Liver (tissue), 9 donors: Measurements from ENCODE around the gene FAM118A. TPM values are rescaled to one million over a fixed set of nuclear protein-coding genes. Genes with fewer than 3 reads are reported as not detected.

ENCODE experiments used
- DNase-seq: peaks from one replicate; pipeline ENCODE4 v3.0.0-alpha.2; 2017; ENCODE audit warnings: low spot score
- H3K27ac ChIP-seq, 2 donors: one replicate each; pipeline ENCODE4 v1.7.0; 2013; ENCODE audit warnings: inconsistent platforms in 2 of 2, low read length in 2 of 2, control low read depth in 1 of 2, low read depth in 1 of 2, mild to moderate bottlenecking in 1 of 2
- H3K27me3 ChIP-seq, 4 donors: one replicate each; pipeline versions ENCODE4 v1.6.1 to v1.7.0; 2013; ENCODE audit warnings: low read length in 3 of 4, inconsistent platforms in 1 of 4, mild to moderate bottlenecking in 1 of 4, moderate library complexity in 1 of 4; ENCODE audit not compliant: control insufficient read depth in 4 of 4, insufficient read depth in 4 of 4
- H3K36me3 ChIP-seq, 4 donors: one replicate each; pipeline versions ENCODE4 v1.6.1 to v1.7.0; 2013; ENCODE audit warnings: low read length in 3 of 4, mild to moderate bottlenecking in 3 of 4, low read depth in 1 of 4, moderate library complexity in 1 of 4; ENCODE audit not compliant: control insufficient read depth in 4 of 4, insufficient read depth in 3 of 4
- H3K4me1 ChIP-seq, 4 donors: one replicate each; pipeline versions ENCODE4 v1.6.1 to v1.7.0; 2013; ENCODE audit warnings: low read length in 3 of 4, mild to moderate bottlenecking in 3 of 4, moderate library complexity in 1 of 4; ENCODE audit not compliant: control insufficient read depth in 4 of 4, insufficient read depth in 4 of 4
- H3K4me3 ChIP-seq, 3 donors: one replicate each; pipeline versions ENCODE4 v1.6.1 to v1.7.0; 2013; ENCODE audit warnings: low read length in 3 of 3, control low read depth in 1 of 3, low read depth in 1 of 3, mild to moderate bottlenecking in 1 of 3
- H3K9ac ChIP-seq, 2 donors: one replicate each; pipeline ENCODE4 v1.7.0; 2013; ENCODE audit warnings: low read length in 2 of 2, mild to moderate bottlenecking in 2 of 2, moderate library complexity in 2 of 2, control low read depth in 1 of 2, low read depth in 1 of 2
- H3K9me3 ChIP-seq, 4 donors: one replicate each; pipeline versions ENCODE4 v1.6.1 to v1.7.0; 2013; ENCODE audit warnings: low read length in 3 of 4; ENCODE audit not compliant: control insufficient read depth in 4 of 4
- ATF3 ChIP-seq: IDR thresholded peaks from 2 replicates; pipeline ENCODE4 v1.6.1; 2016; ENCODE audit warnings: antibody characterized with exemption
- CTCF ChIP-seq: fragments of 150-350 bp; IDR thresholded peaks from 2 replicates; pipeline ENCODE4 v1.5.1; 2017; ENCODE audit warnings: improper control_type of control experiment, low read depth, low read length; ENCODE audit not compliant: missing input control
- EGR1 ChIP-seq, 2 donors: IDR thresholded peaks; 2 replicates each; pipeline ENCODE4 v1.6.1; 2016 to 2018; ENCODE audit warnings: antibody characterized with exemption in 2 of 2, low read depth in 2 of 2
- FOXA1 ChIP-seq: IDR thresholded peaks from 2 replicates; pipeline ENCODE4 v1.6.1; 2016; ENCODE audit warnings: antibody characterized with exemption
- FOXA2 ChIP-seq: IDR thresholded peaks from 2 replicates; pipeline ENCODE4 v1.6.1; 2016; ENCODE audit warnings: antibody characterized with exemption
- GABPA ChIP-seq, 2 donors: IDR thresholded peaks in 1 of 2; conservative IDR thresholded peaks in 1 of 2; 2 replicates each; pipeline ENCODE4 v1.6.1; 2016; ENCODE audit warnings: antibody characterized with exemption in 2 of 2, mild to moderate bottlenecking in 1 of 2, moderate library complexity in 1 of 2
- HNF4A ChIP-seq, 2 donors: conservative IDR thresholded peaks; 2 replicates each; pipeline ENCODE4 v1.6.1; 2016; ENCODE audit warnings: antibody characterized with exemption in 2 of 2, mild to moderate bottlenecking in 2 of 2
- HNF4G ChIP-seq: IDR thresholded peaks from 2 replicates; pipeline ENCODE4 v1.6.1; 2016; ENCODE audit warnings: antibody characterized with exemption
- JUND ChIP-seq, 2 donors: IDR thresholded peaks; 2 replicates each; pipeline ENCODE4 v1.6.1; 2016; ENCODE audit warnings: antibody characterized with exemption in 2 of 2
- NR2F2 ChIP-seq: IDR thresholded peaks from 2 replicates; pipeline ENCODE4 v1.6.1; 2016; ENCODE audit warnings: antibody characterized with exemption
- RAD21 ChIP-seq, 2 donors: IDR thresholded peaks; 2 replicates each; pipeline ENCODE4 v1.6.1; 2016; ENCODE audit warnings: antibody characterized with exemption in 2 of 2, mild to moderate bottlenecking in 2 of 2
- REST ChIP-seq: IDR thresholded peaks from 2 replicates; pipeline ENCODE4 v1.6.1; 2016; ENCODE audit warnings: antibody characterized with exemption, mild to moderate bottlenecking
- RXRA ChIP-seq, 2 donors: IDR thresholded peaks; 2 replicates each; pipeline ENCODE4 v1.6.1; 2017 to 2018; ENCODE audit warnings: antibody characterized with exemption in 2 of 2, mild to moderate bottlenecking in 1 of 2
- SP1 ChIP-seq: IDR thresholded peaks from 2 replicates; pipeline ENCODE4 v1.6.1; 2018; ENCODE audit warnings: antibody characterized with exemption, mild to moderate bottlenecking
- TAF1 ChIP-seq: conservative IDR thresholded peaks from 2 replicates; pipeline ENCODE4 v1.6.1; 2016; ENCODE audit warnings: antibody characterized with exemption, mild to moderate bottlenecking
- YY1 ChIP-seq: IDR thresholded peaks from 2 replicates; pipeline ENCODE4 v1.6.1; 2016; ENCODE audit warnings: antibody characterized with exemption, mild to moderate bottlenecking
- ZBTB33 ChIP-seq: IDR thresholded peaks from 2 replicates; pipeline ENCODE4 v1.6.1; 2016; ENCODE audit warnings: antibody characterized with exemption
- WGBS: extraction: QIAGEN DNeasy Blood & Tissue Kit; methylation state at CpG from one replicate; pipeline ENCODE4 v1.1.7; 2013; 5-methylcytosine and 5-hydroxymethylcytosine counted together
- polyA plus RNA-seq, 2 donors: library from polyadenylated mRNA; stranded (reverse) in 1 of 2; unstranded in 1 of 2; fragments of 200-250 nt in 1 of 2; fragments of >200 nt in 1 of 2; fragmentation: Nextera tagmentation in 1 of 2; extraction: Ambion mirVana in 1 of 2; gene quantifications; one replicate each; pipeline versions ENCODE4 v1.2.1 to v1.2.3, GENCODE V29; 2013 to 2015
- total RNA-seq, 2 donors: library from RNA; depleted of rRNA; stranded (reverse); fragments of >200 nt; gene quantifications; one replicate each; pipeline ENCODE4 v1.2.3, GENCODE V29; 2014
- TF ChIP-seq, protein P1 (sequence below): IDR thresholded peaks from 2 replicates; pipeline ENCODE4 v1.6.1; 2016; ENCODE audit warnings: antibody characterized with exemption
- donor health status: healthy.
- donor health status: healthy.
- donor health status: healthy.
- donor health status: healthy.
- donor health status: healthy.

The FAM118A gene
- total and polyA plus RNA-seq, 4 donors = 4.7 to 36.0 (median 5.6) TPM

DNA sequence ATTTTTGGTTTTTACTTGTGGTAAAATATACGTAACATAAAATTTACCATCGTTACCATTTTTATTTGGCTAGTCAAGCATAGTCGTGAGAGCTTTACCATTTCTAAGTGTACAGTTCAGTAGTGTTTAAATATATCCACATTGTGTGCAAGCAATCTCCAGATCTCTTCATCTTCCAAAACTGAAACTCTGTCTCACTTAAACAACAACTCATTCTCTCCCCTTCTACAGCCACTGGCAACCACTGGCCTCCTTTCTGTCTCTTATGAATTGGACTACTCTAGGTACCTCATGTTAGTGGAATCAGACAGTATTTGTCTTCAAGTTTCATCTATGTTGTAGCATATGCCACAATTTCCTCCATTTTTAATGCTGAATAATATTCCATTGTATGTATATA lies 66.3 kb downstream of the FAM118A start:
- H3K9ac ChIP-seq = no peak overlapping the region
- WGBS = 93% methylated on average over 3 of the region's 3 CpGs
- no peaks in the 10 kb centered on the region for H3K36me3 ChIP-seq
- no peak overlapping the region for H3K27ac ChIP-seq
- H3K4me3 ChIP-seq = no peak overlapping the region
- H3K9me3 ChIP-seq = no peaks in the 10 kb centered on the region
- no peak for DNase-seq
- H3K27me3 ChIP-seq = no peaks in the 10 kb centered on the region
- H3K4me1 ChIP-seq = no peaks in the 10 kb centered on the region
- no peak for TF ChIP-seq YY1
- no peak for TF ChIP-seq JUND (IDR thresholded peaks at IDR 0.05)
- TF ChIP-seq CTCF = no peak
- TF ChIP-seq HNF4G = no peak
- TF ChIP-seq EGR1 (IDR thresholded peaks at IDR 0.05; ENCODE audit: low read depth in 2 of 2) = no peak
- TF ChIP-seq, protein P1, sequence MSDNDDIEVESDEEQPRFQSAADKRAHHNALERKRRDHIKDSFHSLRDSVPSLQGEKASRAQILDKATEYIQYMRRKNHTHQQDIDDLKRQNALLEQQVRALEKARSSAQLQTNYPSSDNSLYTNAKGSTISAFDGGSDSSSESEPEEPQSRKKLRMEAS = no peak
- TF ChIP-seq GABPA (IDR thresholded peaks at IDR 0.05 in 1 of 2, conservative IDR thresholded peaks at IDR 0.05 in 1 of 2) = no peak
- TF ChIP-seq HNF4A (conservative IDR thresholded peaks at IDR 0.05) = no peak
- TF ChIP-seq RXRA (IDR thresholded peaks at IDR 0.05) = no peak
- no peak for TF ChIP-seq FOXA1
- no peak for TF ChIP-seq SP1
- TF ChIP-seq ATF3 = no peak
- no peak for TF ChIP-seq NR2F2
- TF ChIP-seq ZBTB33 = no peak
- no peak for TF ChIP-seq FOXA2
- TF ChIP-seq RAD21 (IDR thresholded peaks at IDR 0.05) = no peak
- no peak for TF ChIP-seq TAF1

GRCh38 chr22:45376703-45377102 lies 67.0 kb downstream of the FAM118A start:
- WGBS = 68% methylated on average over 1 of the region's 1 CpG
- TF ChIP-seq RXRA (IDR thresholded peaks at IDR 0.05) (no peak), FOXA2 (no peak), YY1 (no peak), FOXA1 (no peak), ATF3 (no peak), JUND (IDR thresholded peaks at IDR 0.05) (no peak), TAF1 (no peak), GABPA (IDR thresholded peaks at IDR 0.05 in 1 of 2, conservative IDR thresholded peaks at IDR 0.05 in 1 of 2) (no peak), REST (no peak), SP1 (no peak), ZBTB33 (no peak), RAD21 (IDR thresholded peaks at IDR 0.05) (no peak), HNF4A (conservative IDR thresholded peaks at IDR 0.05) (no peak), CTCF (no peak)
- TF ChIP-seq, protein P1 = no peak
- Histone ChIP-seq H3K36me3 (no peaks in the 10 kb centered on the region), H3K4me1 (no peaks in the 10 kb centered on the region), H3K9ac (no peak overlapping the region), H3K4me3 (no peak overlapping the region), H3K9me3 (no peaks in the 10 kb centered on the region), H3K27me3 (no peaks in the 10 kb centered on the region), H3K27ac (no peak overlapping the region)
- no peak for DNase-seq
